ENCODE measurements around the gene LAPTM5. TPM values are rescaled to one million over a fixed set of nuclear protein-coding genes. Genes with fewer than 3 reads are reported as not detected.

LAPTM5 gene
- total RNA-seq, 1 experiment from 2014 or later, result 1.9 TPM

DNA sequence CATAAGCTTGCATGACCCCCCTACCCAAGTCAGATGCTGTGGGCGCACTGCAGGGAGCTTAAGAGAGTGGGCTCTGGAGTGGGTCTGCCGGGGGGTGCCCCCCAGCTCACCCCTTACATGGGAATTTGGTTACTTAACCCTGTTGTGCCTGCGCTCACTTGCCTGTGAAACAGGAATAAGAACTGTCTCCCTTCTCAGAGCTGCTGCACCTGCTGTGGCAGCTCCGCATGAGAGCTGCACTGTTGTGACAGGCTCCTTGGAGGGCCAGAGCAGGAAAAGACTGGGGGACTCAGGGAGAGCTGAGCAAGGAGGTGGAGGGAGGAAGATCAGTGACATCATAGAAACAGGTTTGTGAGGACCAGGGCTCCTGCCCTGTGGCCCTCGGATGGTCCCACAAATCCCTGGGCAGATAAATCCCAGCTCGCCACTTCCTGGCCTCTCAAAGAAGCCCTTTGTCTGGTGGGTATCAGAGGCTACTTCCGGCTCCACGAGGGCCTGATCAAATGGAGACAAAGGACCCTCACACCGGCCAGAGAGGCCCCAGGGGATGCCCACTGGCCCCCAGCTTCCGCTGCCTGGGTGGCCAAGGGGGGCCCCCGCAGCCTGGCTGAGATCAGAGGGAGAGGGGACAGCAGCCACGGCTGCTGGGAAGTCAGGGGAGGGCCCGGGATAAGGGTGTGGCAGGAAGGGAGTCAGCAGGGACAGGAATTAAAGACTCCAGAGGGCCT, 28.9 kb upstream of the LAPTM5 start:
- ChIA-PET CTCF (interaction anchor here (0.9 to 1.8 kb wide), 2 partner anchors 15 to 125 kb away, joined by 4 to 5 read pairs; no protein-coding TSS in a partner anchor), POLR2A (no interaction called here)
- no peak for TF ChIP-seq TCF7L2 (IDR thresholded peaks at IDR 0.05; ENCODE audit: low read depth, low read length)
- TF ChIP-seq SIN3A (IDR thresholded peaks at IDR 0.05; ENCODE audit: borderline replicate concordance, insufficient read depth, low read depth, low read length), result no peak
- TF ChIP-seq, protein P1, sequence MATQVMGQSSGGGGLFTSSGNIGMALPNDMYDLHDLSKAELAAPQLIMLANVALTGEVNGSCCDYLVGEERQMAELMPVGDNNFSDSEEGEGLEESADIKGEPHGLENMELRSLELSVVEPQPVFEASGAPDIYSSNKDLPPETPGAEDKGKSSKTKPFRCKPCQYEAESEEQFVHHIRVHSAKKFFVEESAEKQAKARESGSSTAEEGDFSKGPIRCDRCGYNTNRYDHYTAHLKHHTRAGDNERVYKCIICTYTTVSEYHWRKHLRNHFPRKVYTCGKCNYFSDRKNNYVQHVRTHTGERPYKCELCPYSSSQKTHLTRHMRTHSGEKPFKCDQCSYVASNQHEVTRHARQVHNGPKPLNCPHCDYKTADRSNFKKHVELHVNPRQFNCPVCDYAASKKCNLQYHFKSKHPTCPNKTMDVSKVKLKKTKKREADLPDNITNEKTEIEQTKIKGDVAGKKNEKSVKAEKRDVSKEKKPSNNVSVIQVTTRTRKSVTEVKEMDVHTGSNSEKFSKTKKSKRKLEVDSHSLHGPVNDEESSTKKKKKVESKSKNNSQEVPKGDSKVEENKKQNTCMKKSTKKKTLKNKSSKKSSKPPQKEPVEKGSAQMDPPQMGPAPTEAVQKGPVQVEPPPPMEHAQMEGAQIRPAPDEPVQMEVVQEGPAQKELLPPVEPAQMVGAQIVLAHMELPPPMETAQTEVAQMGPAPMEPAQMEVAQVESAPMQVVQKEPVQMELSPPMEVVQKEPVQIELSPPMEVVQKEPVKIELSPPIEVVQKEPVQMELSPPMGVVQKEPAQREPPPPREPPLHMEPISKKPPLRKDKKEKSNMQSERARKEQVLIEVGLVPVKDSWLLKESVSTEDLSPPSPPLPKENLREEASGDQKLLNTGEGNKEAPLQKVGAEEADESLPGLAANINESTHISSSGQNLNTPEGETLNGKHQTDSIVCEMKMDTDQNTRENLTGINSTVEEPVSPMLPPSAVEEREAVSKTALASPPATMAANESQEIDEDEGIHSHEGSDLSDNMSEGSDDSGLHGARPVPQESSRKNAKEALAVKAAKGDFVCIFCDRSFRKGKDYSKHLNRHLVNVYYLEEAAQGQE (IDR thresholded peaks at IDR 0.05; ENCODE audit: insufficient read depth in 1 of 2, low read depth in 2 of 2, low read length in 1 of 2), result no peak
- no peak for TF ChIP-seq POLR2AphosphoS5 (IDR thresholded peaks at IDR 0.05; ENCODE audit: low read depth, low read length)
- TF ChIP-seq, protein P2, sequence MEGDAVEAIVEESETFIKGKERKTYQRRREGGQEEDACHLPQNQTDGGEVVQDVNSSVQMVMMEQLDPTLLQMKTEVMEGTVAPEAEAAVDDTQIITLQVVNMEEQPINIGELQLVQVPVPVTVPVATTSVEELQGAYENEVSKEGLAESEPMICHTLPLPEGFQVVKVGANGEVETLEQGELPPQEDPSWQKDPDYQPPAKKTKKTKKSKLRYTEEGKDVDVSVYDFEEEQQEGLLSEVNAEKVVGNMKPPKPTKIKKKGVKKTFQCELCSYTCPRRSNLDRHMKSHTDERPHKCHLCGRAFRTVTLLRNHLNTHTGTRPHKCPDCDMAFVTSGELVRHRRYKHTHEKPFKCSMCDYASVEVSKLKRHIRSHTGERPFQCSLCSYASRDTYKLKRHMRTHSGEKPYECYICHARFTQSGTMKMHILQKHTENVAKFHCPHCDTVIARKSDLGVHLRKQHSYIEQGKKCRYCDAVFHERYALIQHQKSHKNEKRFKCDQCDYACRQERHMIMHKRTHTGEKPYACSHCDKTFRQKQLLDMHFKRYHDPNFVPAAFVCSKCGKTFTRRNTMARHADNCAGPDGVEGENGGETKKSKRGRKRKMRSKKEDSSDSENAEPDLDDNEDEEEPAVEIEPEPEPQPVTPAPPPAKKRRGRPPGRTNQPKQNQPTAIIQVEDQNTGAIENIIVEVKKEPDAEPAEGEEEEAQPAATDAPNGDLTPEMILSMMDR (IDR thresholded peaks at IDR 0.05), result no peak
- no peak overlapping the region for H3K4me3 ChIP-seq (ENCODE audit: low read depth in 2 of 2, low read length in 2 of 2)
- DNase-seq (ENCODE audit: low read depth, low spot score) (no peak), ATAC-seq (no peak)
- no TSS peak for BruUV-seq (replicated peaks)
- intact Hi-C loops (cut with micrococcal nuclease; ENCODE audit: unreplicated experiment), result no loop called here
- H3K36me3 ChIP-seq (ENCODE audit: control insufficient read depth, insufficient read depth, low read length), result no peaks in the 10 kb centered on the region
- no peaks in the 10 kb centered on the region; the same call in 1 of the 2 replicates for H3K4me1 ChIP-seq (ENCODE audit: control insufficient read depth, insufficient read depth, low read length)
- in situ Hi-C loops (cut with HindIII; ENCODE audit: low pct_unique_long_range_greater_than_20kb, low sequenced_read_pairs), result no loop called here
- H3K27me3 ChIP-seq (ENCODE audit: control insufficient read depth, insufficient read depth, low read length), result peaks cover 2% of the 10 kb centered on the region
- H3K27ac ChIP-seq (ENCODE audit: low read length), result no peak overlapping the region
- no peaks in the 10 kb centered on the region for H3K9me3 ChIP-seq (ENCODE audit: control insufficient read depth, insufficient read depth, low read depth, low read length)

DNA sequence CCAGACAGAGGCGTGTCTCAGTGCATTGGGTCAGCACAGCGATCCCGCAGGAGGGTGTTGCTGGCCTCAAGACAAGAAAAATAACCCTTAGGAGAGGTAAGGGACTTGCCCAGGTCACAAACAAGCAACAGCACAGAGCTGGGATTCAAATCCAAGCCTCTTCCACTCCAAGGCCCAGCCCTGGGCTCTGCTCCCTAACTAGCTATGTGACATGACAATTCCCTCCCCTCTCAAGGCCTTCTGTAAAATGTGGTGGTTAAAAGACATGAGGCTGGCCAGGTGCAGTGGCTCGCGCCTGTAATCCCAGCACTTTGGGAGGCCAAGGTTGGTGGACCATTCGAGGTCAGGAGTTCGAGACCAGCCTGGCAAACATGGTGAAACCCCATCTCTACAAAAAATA, 28.1 kb upstream of the LAPTM5 start:
- TF ChIP-seq, protein P1 (IDR thresholded peaks at IDR 0.05; ENCODE audit: insufficient read depth in 1 of 2, low read depth in 2 of 2, low read length in 1 of 2), result no peak
- no peak for TF ChIP-seq TCF7L2 (IDR thresholded peaks at IDR 0.05; ENCODE audit: low read depth, low read length)
- TF ChIP-seq, protein P2 (IDR thresholded peaks at IDR 0.05), result no peak
- no peak for TF ChIP-seq SIN3A (IDR thresholded peaks at IDR 0.05; ENCODE audit: borderline replicate concordance, insufficient read depth, low read depth, low read length)
- no peak for TF ChIP-seq POLR2AphosphoS5 (IDR thresholded peaks at IDR 0.05; ENCODE audit: low read depth, low read length)
- ChIA-PET POLR2A (no interaction called here), CTCF (interaction anchor here (0.9 to 1.8 kb wide), 2 partner anchors 16 to 125 kb away, joined by 4 to 5 read pairs; no protein-coding TSS in a partner anchor)
- ATAC-seq (no peak), DNase-seq (ENCODE audit: low read depth, low spot score) (no peak)
- Histone ChIP-seq H3K4me3 (ENCODE audit: low read depth in 2 of 2, low read length in 2 of 2) (no peak overlapping the region), H3K9me3 (ENCODE audit: control insufficient read depth, insufficient read depth, low read depth, low read length) (no peaks in the 10 kb centered on the region), H3K4me1 (ENCODE audit: control insufficient read depth, insufficient read depth, low read length) (no peaks in the 10 kb centered on the region; the same call in 1 of the 2 replicates), H3K27ac (ENCODE audit: low read length) (no peak overlapping the region), H3K27me3 (ENCODE audit: control insufficient read depth, insufficient read depth, low read length) (no peaks in the 10 kb centered on the region), H3K36me3 (ENCODE audit: control insufficient read depth, insufficient read depth, low read length) (no peaks in the 10 kb centered on the region)
- intact Hi-C loops (cut with micrococcal nuclease; ENCODE audit: unreplicated experiment) (no loop called here), in situ Hi-C loops (cut with HindIII; ENCODE audit: low pct_unique_long_range_greater_than_20kb, low sequenced_read_pairs) (no loop called here)
- no TSS peak for BruUV-seq (replicated peaks)
